Nephron (organoid): ENCODE measurements around the gene CDR2.

Experiments
- H3K27ac Mint-ChIP-seq, 3 experiments: 2 replicates each; pipeline ENCODE4 v1.8.0; 2020; ENCODE audit warnings: mixed read lengths in 3 of 3, mild to moderate bottlenecking in 2 of 3, moderate library complexity in 1 of 3
- H3K27me3 Mint-ChIP-seq: 2 replicates; pipeline ENCODE4 v1.8.0; 2021; ENCODE audit warnings: low read depth, mild to moderate bottlenecking, moderate library complexity, mixed read lengths
- H3K36me3 Mint-ChIP-seq: 2 replicates; pipeline ENCODE4 v1.8.0; 2020; ENCODE audit warnings: low read depth, mixed read lengths
- H3K4me1 Mint-ChIP-seq: 2 replicates; pipeline ENCODE4 v1.8.0; 2020; ENCODE audit warnings: mixed read lengths
- H3K4me3 Mint-ChIP-seq, 3 experiments: 2 replicates each; pipeline ENCODE4 v1.8.0; 2020; ENCODE audit warnings: mild to moderate bottlenecking in 3 of 3, mixed read lengths in 3 of 3, moderate library complexity in 2 of 3
- H3K9me3 Mint-ChIP-seq: 2 replicates; pipeline ENCODE4 v1.8.0; 2020; ENCODE audit warnings: mixed read lengths
- CTCF ChIP-seq, 3 experiments: fragments of 200-600 bp; sonication (generic); IDR thresholded peaks; one replicate each; pipeline ENCODE4 v1.5.0; 2021; ENCODE audit warnings: antibody characterized with exemption in 3 of 3; ENCODE audit not compliant: unreplicated experiment in 3 of 3

Gene CDR2

GRCh38 chr16:22299036-22299435, 75.4 kb downstream of the CDR2 start:
- Mint-ChIP-seq H3K4me1 (peaks cover 29% of the 10 kb centered on the region), H3K27me3 (peaks cover 5% of the 10 kb centered on the region), H3K27ac (no peak overlapping the region), H3K4me3 (peak overlapping the region; percentile 47 to 99 (median 97)), H3K36me3 (peaks cover 10% of the 10 kb centered on the region), H3K9me3 (no peaks in the 10 kb centered on the region)
- TF ChIP-seq CTCF (IDR thresholded peaks at IDR 0.05; ENCODE audit: unreplicated experiment in 3 of 3), result no peak

DNA sequence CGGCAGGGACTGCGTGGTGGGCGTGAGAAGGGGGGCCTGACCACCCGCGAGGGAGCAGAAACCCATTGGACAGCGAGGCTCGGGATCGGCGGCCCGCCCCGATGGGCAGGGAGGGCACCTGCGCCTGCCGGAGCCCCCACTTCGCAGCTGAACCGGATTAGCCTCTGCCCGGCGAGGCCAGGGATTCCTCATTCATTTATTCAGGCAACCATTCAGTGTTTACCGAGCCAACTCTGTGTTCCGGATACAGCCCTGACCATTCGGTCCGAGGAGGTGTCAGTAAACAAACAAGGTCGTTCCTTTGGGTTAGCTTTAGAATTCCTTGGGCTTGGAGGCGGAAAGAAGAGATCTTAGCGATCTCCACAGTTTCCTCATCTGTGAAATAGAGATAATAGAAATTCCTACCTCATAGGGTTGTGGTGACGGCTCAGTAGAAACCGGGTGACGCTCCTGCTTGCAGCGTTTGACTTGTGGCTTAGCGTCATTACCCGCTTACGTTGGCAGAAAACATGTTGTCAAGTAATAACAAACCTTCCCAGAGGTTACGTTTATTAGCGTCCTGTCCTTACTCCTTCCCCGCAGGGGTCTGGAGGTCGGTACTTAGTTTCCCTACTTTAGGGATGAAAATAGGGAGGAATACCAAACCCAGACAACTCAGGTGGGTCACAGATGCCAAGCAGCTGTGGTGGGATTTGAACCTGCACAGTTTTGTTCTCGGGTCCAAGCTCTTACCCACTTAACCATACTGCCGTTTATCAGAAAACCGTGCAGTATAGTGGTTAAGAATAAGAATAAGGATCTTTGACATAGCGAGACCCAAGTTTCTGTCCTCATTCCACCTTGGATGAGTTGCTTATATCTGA, 76.3 kb downstream of the CDR2 start:
- Mint-ChIP-seq H3K27ac (peak overlapping the region; percentile 96), H3K27me3 (peaks cover 9% of the 10 kb centered on the region)

GRCh38 chr16:22297114-22297870, 77.1 kb downstream of the CDR2 start, which contains the start of gene POLR3E:
Gene POLR3E, plus strand, starts transcription at chr16:22297409. Its CDS starts 5,560 bp downstream, at chr16:22302969.
- H3K27me3 Mint-ChIP-seq, result peaks cover 9% of the 10 kb centered on the region
- peaks cover 4% of the 10 kb centered on the region for H3K36me3 Mint-ChIP-seq
- no peaks in the 10 kb centered on the region for H3K9me3 Mint-ChIP-seq
- TF ChIP-seq CTCF (IDR thresholded peaks at IDR 0.05; ENCODE audit: unreplicated experiment in 3 of 3), result peak; percentile 82 to 95 (median 85)
- peaks cover 29% of the 10 kb centered on the region for H3K4me1 Mint-ChIP-seq
- peak within 1 kb of the TSS; percentile 96 for H3K27ac Mint-ChIP-seq
- H3K4me3 Mint-ChIP-seq, result peak within 1 kb of the TSS; percentile 95 to 99 (median 97)

More for the DNA sequence above, 76.3 kb downstream of the CDR2 start:
- Mint-ChIP-seq H3K9me3 (no peaks in the 10 kb centered on the region), H3K4me3 (peak overlapping the region; percentile 95 to 99 (median 97)), H3K36me3 (peaks cover 7% of the 10 kb centered on the region), H3K4me1 (peaks cover 29% of the 10 kb centered on the region)
- no peak for TF ChIP-seq CTCF (IDR thresholded peaks at IDR 0.05; ENCODE audit: unreplicated experiment in 3 of 3)

DNA sequence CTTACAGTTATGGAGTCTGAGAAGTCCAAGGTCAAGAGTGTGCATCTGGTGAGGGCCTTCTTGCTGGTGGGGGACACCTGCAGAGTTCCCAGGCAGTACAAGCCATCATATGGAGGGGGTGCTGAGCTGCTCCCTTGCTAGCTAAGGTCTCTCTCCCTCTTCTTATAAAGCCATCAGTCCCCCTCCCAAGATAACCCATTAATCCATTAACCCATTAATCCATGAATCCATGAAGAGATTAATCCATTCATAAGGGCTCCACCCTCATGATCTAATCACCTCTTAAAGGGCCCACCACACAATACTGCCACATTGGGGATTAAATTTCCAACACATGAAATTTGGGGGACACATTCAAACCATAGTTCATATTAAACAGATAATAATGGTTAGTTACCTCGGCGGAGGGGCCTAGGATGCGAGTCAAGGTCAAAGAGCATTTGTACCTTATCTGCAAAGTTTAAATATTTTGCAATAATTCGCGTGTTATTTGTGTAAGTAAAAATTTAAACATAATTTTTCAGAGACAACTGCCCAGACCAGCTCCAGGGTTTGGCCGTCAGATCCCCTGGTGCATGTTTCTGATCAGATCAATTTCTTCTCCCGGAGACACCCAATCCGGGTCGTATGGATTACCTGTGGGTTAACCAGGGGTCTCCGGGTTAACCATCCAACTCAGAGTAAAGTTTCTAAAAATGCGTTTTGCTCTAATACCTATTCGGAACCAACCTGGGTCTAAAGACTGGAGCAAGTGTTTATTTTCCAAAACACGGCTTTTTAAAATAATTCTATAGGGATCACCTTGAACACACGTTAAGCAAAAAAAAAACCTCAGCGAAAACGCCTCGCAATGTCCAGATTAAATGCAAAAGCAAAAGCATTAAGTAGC, 78.0 kb downstream of the CDR2 start:
- H3K36me3 Mint-ChIP-seq, result no peaks in the 10 kb centered on the region
- TF ChIP-seq CTCF (IDR thresholded peaks at IDR 0.05; ENCODE audit: unreplicated experiment in 3 of 3), result no peak
- peak overlapping the region in 1 of 3 experiments; percentile 84 for H3K27ac Mint-ChIP-seq

More for the DNA sequence above, 78.0 kb downstream of the CDR2 start:
- Mint-ChIP-seq H3K27me3 (peaks cover 9% of the 10 kb centered on the region), H3K4me3 (peak overlapping the region; percentile 95 to 99 (median 97)), H3K4me1 (peaks cover 32% of the 10 kb centered on the region), H3K9me3 (no peaks in the 10 kb centered on the region)
